ENCODE data around the gene SNCAIP.

GRCh38 chr5:122406181-122406580 lies 94.1 kb downstream of the SNCAIP start:
- TF ChIP-seq POLR2A (IDR thresholded peaks at IDR 0.05; ENCODE audit: low read depth, low read length) (no peak), POLR2AphosphoS5 (IDR thresholded peaks at IDR 0.05; ENCODE audit: low read depth, low read length) (no peak), TAF1 (IDR thresholded peaks at IDR 0.05; ENCODE audit: low read depth, low read length) (no peak), POU2F2 (IDR thresholded peaks at IDR 0.05; ENCODE audit: low read depth, low read length) (no peak), PAX5 (IDR thresholded peaks at IDR 0.05; ENCODE audit: insufficient read depth, low read length, severe bottlenecking) (no peak), SPI1 (IDR thresholded peaks at IDR 0.05; ENCODE audit: low read depth, low read length) (no peak)
